SK-N-SH treated with all-trans-retinoic acid at 6 μM for 48 hours (cell line): ENCODE measurements around the gene TUT1.

Experiments used
- ARNTL ChIP-seq: fragments of 450-650 bp; formaldehyde crosslinking; IDR thresholded peaks from 2 replicates; pipeline ENCODE4 v1.5.0; 2020; ENCODE audit warnings: low read depth, mild to moderate bottlenecking, moderate library complexity, borderline replicate concordance
- CREB5 ChIP-seq: fragments of 250-450 bp; sonication (Bioruptor Pico); IDR thresholded peaks from 2 replicates; pipeline ENCODE4 v1.5.1; 2020; ENCODE audit warnings: low read depth, mild to moderate bottlenecking, moderate library complexity
- CSDC2 ChIP-seq: fragments of 250-450 bp; sonication (Bioruptor Pico); IDR thresholded peaks from 2 replicates; pipeline ENCODE4 v1.5.0; 2020; ENCODE audit warnings: mild to moderate bottlenecking, moderate library complexity
- ESRRG ChIP-seq: fragments of 250-450 bp; sonication (Bioruptor Pico); IDR thresholded peaks from 2 replicates; pipeline ENCODE4 v1.6.1; 2021; ENCODE audit warnings: mild to moderate bottlenecking
- ISL1 ChIP-seq: fragments of 250-450 bp; sonication (Bioruptor Pico); IDR thresholded peaks from 2 replicates; pipeline ENCODE4 v2.1.2; 2022; ENCODE audit warnings: mild to moderate bottlenecking, moderate library complexity
- OSR1 ChIP-seq: fragments of 250-450 bp; sonication (Bioruptor Pico); IDR thresholded peaks from 2 replicates; pipeline ENCODE4 v1.8.0; 2022; ENCODE audit warnings: moderate library complexity, mild to moderate bottlenecking, inconsistent platforms
- PATZ1 ChIP-seq: fragments of 250-450 bp; sonication (Bioruptor Pico); IDR thresholded peaks from 2 replicates; pipeline ENCODE4 v1.8.0; 2020; ENCODE audit warnings: mild to moderate bottlenecking, moderate library complexity, borderline replicate concordance
- POU6F1 ChIP-seq: fragments of 250-450 bp; sonication (Bioruptor Pico); IDR thresholded peaks from 2 replicates; pipeline ENCODE4 v1.8.0; 2021; ENCODE audit warnings: low read depth, mild to moderate bottlenecking, moderate library complexity, borderline replicate concordance
- RARB ChIP-seq: fragments of 250-450 bp; sonication (Bioruptor Pico); IDR thresholded peaks from 2 replicates; pipeline ENCODE4 v1.8.0; 2021; ENCODE audit warnings: mild to moderate bottlenecking, moderate library complexity
- TCF4 ChIP-seq: fragments of 250-450 bp; sonication (Bioruptor Pico); IDR thresholded peaks from 2 replicates; pipeline ENCODE4 v1.8.0; 2021; ENCODE audit warnings: mild to moderate bottlenecking, moderate library complexity, borderline replicate concordance
- ZFP3 ChIP-seq: fragments of 250-450 bp; sonication (Bioruptor Pico); IDR thresholded peaks from 2 replicates; pipeline ENCODE4 v1.5.0; 2020; ENCODE audit warnings: mild to moderate bottlenecking, moderate library complexity
- ZFP30 ChIP-seq: fragments of 450-650 bp; formaldehyde crosslinking; IDR thresholded peaks from 2 replicates; pipeline ENCODE4 v1.5.0; 2022; ENCODE audit warnings: mild to moderate bottlenecking, moderate library complexity
- ZNF8 ChIP-seq: fragments of 450-650 bp; formaldehyde crosslinking; IDR thresholded peaks from 2 replicates; pipeline ENCODE4 v1.5.0; 2020; ENCODE audit warnings: mild to moderate bottlenecking, moderate library complexity

- no peak for TF ChIP-seq ISL1 (CRISPR knock-in tag)
- TF ChIP-seq TCF4 (CRISPR knock-in tag) = no peak
- TF ChIP-seq PATZ1 (CRISPR knock-in tag) = no peak
- TF ChIP-seq ESRRG = no peak
- TF ChIP-seq ZFP30 (CRISPR knock-in tag) = no peak
- no peak for TF ChIP-seq ZFP3 (CRISPR knock-in tag)
- TF ChIP-seq CREB5 (CRISPR knock-in tag) = no peak
- TF ChIP-seq POU6F1 (CRISPR knock-in tag) = no peak
- no peak for TF ChIP-seq ARNTL (CRISPR knock-in tag)
- TF ChIP-seq ZNF8 (CRISPR knock-in tag) = no peak
- TF ChIP-seq CSDC2 (CRISPR knock-in tag) = no peak
- TF ChIP-seq RARB (CRISPR knock-in tag) = no peak
- no peak for TF ChIP-seq OSR1 (CRISPR knock-in tag)
Observed at GRCh38 chr11:62575156-62575555, 16.2 kb downstream of the TUT1 start.
